IMR-90 (cell line): ENCODE measurements around the gene CXCL8.

Source experiments
- BHLHE40 ChIP-seq: fragments of 150-350 bp; IDR thresholded peaks from 2 replicates; pipeline ENCODE4 v1.6.1; 2016; ENCODE audit warnings: mild to moderate bottlenecking, low read depth, low read length
- CEBPB ChIP-seq: IDR thresholded peaks from 2 replicates; pipeline ENCODE4 v1.6.1; 2012; ENCODE audit warnings: low read depth, low read length, improper control_type of control experiment
- FOS ChIP-seq: fragments of 150-350 bp; IDR thresholded peaks from 2 replicates; pipeline ENCODE4 v1.6.1; 2016; ENCODE audit warnings: low read depth, low read length
- MAZ ChIP-seq: IDR thresholded peaks from 2 replicates; pipeline ENCODE4 v1.6.1; 2012; ENCODE audit warnings: low read depth, mild to moderate bottlenecking, low read length, improper control_type of control experiment, moderate library complexity, borderline replicate concordance
- MXI1 ChIP-seq: IDR thresholded peaks from 2 replicates; pipeline ENCODE4 v1.6.1; 2012; ENCODE audit warnings: low read depth, mild to moderate bottlenecking, low read length, moderate library complexity, borderline replicate concordance
- POLR2A ChIP-seq: IDR thresholded peaks from 2 replicates; pipeline ENCODE4 v1.6.1; 2012; ENCODE audit warnings: mild to moderate bottlenecking, low read depth, low read length
- RAD21 ChIP-seq: IDR thresholded peaks from 2 replicates; pipeline ENCODE4 v1.6.1; 2012; ENCODE audit warnings: low read length, improper control_type of control experiment
- RCOR1 ChIP-seq: IDR thresholded peaks from 2 replicates; pipeline ENCODE4 v1.6.1; 2012; ENCODE audit warnings: mild to moderate bottlenecking, low read length, improper control_type of control experiment; ENCODE audit not compliant: insufficient replicate concordance
- RFX5 ChIP-seq: IDR thresholded peaks from 2 replicates; pipeline ENCODE4 v1.8.0; 2012; ENCODE audit warnings: low read depth, mild to moderate bottlenecking, low read length, moderate library complexity
- SMC3 ChIP-seq: fragments of 150-350 bp; IDR thresholded peaks from 2 replicates; pipeline ENCODE4 v1.6.1; 2016; ENCODE audit warnings: low read depth, mild to moderate bottlenecking, antibody characterized with exemption, low read length, moderate library complexity
- TF ChIP-seq, protein P1 (sequence below): conservative IDR thresholded peaks from 2 replicates; pipeline ENCODE4 v1.5.1; 2012; ENCODE audit warnings: mild to moderate bottlenecking, low read depth, low read length, improper control_type of control experiment
- TF ChIP-seq, protein P2 (sequence below): fragments of 150-350 bp; IDR thresholded peaks from 2 replicates; pipeline ENCODE4 v1.6.1; 2016; ENCODE audit warnings: low read depth, mild to moderate bottlenecking, low read length, moderate library complexity, borderline replicate concordance
- TF ChIP-seq, protein P3 (sequence below): fragments of 150-350 bp; IDR thresholded peaks from 2 replicates; pipeline ENCODE4 v1.6.1; 2017; ENCODE audit warnings: mild to moderate bottlenecking, antibody characterized with exemption, low read length, low read depth

DNA sequence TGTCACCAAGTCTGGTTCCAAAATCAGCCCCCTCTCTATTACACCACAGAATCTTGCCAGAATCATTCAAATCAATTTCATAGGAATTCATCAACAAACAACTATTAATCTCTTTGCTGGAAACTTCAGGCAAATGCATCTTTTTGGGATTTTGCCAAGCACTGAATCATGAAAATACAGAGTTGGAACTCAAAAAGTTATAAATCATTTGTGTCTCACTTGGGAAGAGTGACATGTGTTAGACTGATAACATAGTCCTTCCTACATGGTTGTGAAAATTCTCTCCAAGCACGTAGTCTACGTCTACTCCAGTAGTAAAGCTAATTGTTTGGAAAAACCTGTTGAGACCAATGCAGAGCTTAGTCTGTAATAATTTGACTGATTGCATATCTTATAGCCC, 19.0 kb downstream of the CXCL8 start:
- TF ChIP-seq, protein P1, sequence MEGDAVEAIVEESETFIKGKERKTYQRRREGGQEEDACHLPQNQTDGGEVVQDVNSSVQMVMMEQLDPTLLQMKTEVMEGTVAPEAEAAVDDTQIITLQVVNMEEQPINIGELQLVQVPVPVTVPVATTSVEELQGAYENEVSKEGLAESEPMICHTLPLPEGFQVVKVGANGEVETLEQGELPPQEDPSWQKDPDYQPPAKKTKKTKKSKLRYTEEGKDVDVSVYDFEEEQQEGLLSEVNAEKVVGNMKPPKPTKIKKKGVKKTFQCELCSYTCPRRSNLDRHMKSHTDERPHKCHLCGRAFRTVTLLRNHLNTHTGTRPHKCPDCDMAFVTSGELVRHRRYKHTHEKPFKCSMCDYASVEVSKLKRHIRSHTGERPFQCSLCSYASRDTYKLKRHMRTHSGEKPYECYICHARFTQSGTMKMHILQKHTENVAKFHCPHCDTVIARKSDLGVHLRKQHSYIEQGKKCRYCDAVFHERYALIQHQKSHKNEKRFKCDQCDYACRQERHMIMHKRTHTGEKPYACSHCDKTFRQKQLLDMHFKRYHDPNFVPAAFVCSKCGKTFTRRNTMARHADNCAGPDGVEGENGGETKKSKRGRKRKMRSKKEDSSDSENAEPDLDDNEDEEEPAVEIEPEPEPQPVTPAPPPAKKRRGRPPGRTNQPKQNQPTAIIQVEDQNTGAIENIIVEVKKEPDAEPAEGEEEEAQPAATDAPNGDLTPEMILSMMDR, result no peak
- no peak for TF ChIP-seq RFX5
- no peak for TF ChIP-seq RAD21
- no peak for TF ChIP-seq POLR2A
- TF ChIP-seq BHLHE40, result no peak
- TF ChIP-seq SMC3, result no peak
- TF ChIP-seq MXI1, result no peak
- TF ChIP-seq, protein P2, sequence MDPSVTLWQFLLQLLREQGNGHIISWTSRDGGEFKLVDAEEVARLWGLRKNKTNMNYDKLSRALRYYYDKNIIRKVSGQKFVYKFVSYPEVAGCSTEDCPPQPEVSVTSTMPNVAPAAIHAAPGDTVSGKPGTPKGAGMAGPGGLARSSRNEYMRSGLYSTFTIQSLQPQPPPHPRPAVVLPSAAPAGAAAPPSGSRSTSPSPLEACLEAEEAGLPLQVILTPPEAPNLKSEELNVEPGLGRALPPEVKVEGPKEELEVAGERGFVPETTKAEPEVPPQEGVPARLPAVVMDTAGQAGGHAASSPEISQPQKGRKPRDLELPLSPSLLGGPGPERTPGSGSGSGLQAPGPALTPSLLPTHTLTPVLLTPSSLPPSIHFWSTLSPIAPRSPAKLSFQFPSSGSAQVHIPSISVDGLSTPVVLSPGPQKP, result no peak
- TF ChIP-seq MAZ, result no peak
- TF ChIP-seq, protein P3, sequence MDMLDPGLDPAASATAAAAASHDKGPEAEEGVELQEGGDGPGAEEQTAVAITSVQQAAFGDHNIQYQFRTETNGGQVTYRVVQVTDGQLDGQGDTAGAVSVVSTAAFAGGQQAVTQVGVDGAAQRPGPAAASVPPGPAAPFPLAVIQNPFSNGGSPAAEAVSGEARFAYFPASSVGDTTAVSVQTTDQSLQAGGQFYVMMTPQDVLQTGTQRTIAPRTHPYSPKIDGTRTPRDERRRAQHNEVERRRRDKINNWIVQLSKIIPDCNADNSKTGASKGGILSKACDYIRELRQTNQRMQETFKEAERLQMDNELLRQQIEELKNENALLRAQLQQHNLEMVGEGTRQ, result no peak
- no peak for TF ChIP-seq RCOR1
- TF ChIP-seq FOS, result no peak
- no peak for TF ChIP-seq CEBPB
